ENCODE measurements around the gene PLEKHN1.

GRCh38 chr1:923131-923990 is 42.9 kb upstream of the PLEKHN1 start, which contains the start of gene SAMD11:
- TF ChIP-seq, protein P1, sequence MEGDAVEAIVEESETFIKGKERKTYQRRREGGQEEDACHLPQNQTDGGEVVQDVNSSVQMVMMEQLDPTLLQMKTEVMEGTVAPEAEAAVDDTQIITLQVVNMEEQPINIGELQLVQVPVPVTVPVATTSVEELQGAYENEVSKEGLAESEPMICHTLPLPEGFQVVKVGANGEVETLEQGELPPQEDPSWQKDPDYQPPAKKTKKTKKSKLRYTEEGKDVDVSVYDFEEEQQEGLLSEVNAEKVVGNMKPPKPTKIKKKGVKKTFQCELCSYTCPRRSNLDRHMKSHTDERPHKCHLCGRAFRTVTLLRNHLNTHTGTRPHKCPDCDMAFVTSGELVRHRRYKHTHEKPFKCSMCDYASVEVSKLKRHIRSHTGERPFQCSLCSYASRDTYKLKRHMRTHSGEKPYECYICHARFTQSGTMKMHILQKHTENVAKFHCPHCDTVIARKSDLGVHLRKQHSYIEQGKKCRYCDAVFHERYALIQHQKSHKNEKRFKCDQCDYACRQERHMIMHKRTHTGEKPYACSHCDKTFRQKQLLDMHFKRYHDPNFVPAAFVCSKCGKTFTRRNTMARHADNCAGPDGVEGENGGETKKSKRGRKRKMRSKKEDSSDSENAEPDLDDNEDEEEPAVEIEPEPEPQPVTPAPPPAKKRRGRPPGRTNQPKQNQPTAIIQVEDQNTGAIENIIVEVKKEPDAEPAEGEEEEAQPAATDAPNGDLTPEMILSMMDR (conservative IDR thresholded peaks at IDR 0.05) = no peak
- TF ChIP-seq EZH2 (IDR thresholded peaks at IDR 0.05; ENCODE audit: low read depth) = no peak
